Measurements from ENCODE around the gene KLHDC9.
"Not testable (repeated sequence)": the region's sequence is repeated elsewhere in the genome, so short reads cannot be mapped to it uniquely, and the experiment has no call there.

KLHDC9 gene

DNA sequence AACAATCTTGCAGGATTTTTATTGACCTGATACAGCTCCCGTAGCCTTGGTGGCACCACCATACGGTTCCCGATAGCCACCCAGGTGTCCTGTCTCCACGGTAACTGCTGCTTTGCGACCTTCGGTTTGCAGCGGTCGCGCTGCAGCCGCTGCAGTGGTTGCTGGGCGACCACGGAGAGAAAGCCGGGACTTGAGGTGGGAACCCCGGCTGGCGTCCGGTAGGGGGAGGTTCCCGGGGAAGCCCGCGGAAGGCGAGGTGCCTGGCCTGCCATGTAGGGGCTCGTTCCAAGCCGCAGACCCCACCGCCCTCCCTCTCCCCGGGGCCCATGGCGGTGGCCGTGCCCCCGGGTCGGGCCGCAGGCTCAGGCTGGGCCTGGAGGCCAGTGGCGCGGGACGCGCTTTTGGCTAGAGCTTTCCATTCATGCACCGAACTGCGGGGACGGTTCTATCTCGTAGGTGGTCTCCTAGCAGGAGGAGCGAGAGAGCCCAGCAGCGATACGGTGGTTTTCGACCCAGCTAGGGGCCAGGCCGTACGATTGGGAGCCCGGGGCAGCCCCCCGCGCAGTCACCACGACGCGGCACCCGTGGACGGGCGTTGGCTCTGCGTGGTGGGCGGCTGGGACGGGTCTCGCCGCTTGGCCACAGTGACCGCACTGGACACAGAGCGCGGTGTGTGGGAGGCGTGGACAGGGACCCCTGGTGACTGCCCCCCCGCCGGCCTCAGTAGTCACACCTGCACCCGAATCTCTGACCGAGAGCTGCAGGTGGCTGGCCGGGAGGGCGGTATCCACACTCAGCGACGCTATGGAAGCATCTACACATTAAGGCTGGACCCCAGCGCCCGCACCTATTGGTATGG lies at the start of gene KLHDC9:
Gene KLHDC9, plus strand, starts transcription at position 152 of the 859 bp plus-strand sequence. Its CDS starts 175 bp downstream, at position 327.
- peak; percentile 55 to 67 for DNase-seq (ENCODE audit: extremely low read depth in 1 of 2, low read depth in 1 of 2)

GRCh38 chr1:161048949-161049722 lies 49.0 kb upstream of the KLHDC9 start:
- DNase-seq (ENCODE audit: extremely low read depth in 1 of 2, low read depth in 1 of 2), result no peak

GRCh38 chr1:161051219-161051618 lies 46.9 kb upstream of the KLHDC9 start:
- no peak for DNase-seq (ENCODE audit: extremely low read depth in 1 of 2, low read depth in 1 of 2)

- no peak for DNase-seq (ENCODE audit: extremely low read depth in 1 of 2, low read depth in 1 of 2)
These were observed 45.3 kb upstream of the KLHDC9 start for GRCh38 chr1:161052899-161053298.

- DNase-seq (ENCODE audit: extremely low read depth in 1 of 2, low read depth in 1 of 2), result no peak
These were observed 43.9 kb upstream of the KLHDC9 start for GRCh38 chr1:161054232-161054631.

DNA sequence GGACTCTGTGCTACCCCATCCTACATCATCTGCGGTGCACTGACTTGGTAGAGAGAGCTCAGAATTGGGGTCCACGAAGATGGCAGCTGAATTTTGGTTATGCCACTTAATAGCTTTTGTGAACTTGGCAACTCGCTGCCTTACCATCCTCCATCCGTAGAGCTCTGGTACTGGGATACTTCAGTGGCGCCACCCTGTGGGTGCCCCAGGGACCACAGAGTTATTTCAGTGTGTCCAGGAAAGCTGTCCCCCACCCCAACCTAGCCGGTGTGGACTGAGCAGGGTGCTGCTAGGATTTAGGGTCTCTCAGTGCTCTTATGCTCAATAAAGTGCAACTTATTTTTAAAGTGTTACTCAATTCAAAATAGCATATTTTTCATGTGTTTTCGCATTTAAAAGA lies 43.4 kb upstream of the KLHDC9 start:
- DNase-seq (ENCODE audit: extremely low read depth in 1 of 2, low read depth in 1 of 2), result no peak

- no peak for DNase-seq (ENCODE audit: extremely low read depth in 1 of 2, low read depth in 1 of 2)
These were observed 38.9 kb upstream of the KLHDC9 start for GRCh38 chr1:161059293-161059692.

GRCh38 chr1:161061419-161061818 lies 36.7 kb upstream of the KLHDC9 start:
- DNase-seq (ENCODE audit: extremely low read depth in 1 of 2, low read depth in 1 of 2), result no peak

- not testable (repeated sequence) for DNase-seq (ENCODE audit: extremely low read depth in 1 of 2, low read depth in 1 of 2)
These were observed 34.2 kb upstream of the KLHDC9 start for GRCh38 chr1:161063936-161064335.

GRCh38 chr1:161065681-161066080 lies 32.5 kb upstream of the KLHDC9 start:
- DNase-seq (ENCODE audit: extremely low read depth in 1 of 2, low read depth in 1 of 2), result not testable (repeated sequence)

DNA sequence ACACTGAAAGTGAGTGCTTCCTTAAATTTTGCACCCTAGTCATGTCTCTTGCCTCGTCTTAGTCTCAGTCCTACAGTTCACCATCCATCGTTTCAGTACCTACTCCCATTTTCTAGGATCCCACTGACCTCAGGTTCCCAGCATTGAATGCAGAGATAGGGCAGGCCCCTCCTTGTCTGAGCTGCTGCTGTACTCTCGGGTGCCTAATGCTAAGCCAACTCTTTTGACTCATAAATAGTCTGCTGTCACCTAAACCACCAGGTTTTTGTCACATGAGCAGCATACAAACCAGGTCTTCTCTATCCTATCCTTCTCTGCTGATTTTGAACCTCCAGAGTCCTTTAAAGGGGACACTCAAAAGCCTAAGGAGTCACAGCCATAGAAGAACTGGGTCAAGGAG lies 31.5 kb upstream of the KLHDC9 start:
- DNase-seq (ENCODE audit: extremely low read depth in 1 of 2, low read depth in 1 of 2), result no peak

GRCh38 chr1:161068306-161069234 lies 29.6 kb upstream of the KLHDC9 start:
- DNase-seq (ENCODE audit: extremely low read depth in 1 of 2, low read depth in 1 of 2), result peak; percentile 65 to 83

GRCh38 chr1:161069241-161069640 lies 28.9 kb upstream of the KLHDC9 start:
- no peak for DNase-seq (ENCODE audit: extremely low read depth in 1 of 2, low read depth in 1 of 2)

- peak; percentile 72 to 91 for DNase-seq (ENCODE audit: extremely low read depth in 1 of 2, low read depth in 1 of 2)
These were observed 28.4 kb upstream of the KLHDC9 start, which contains the start of gene ARHGAP30 for GRCh38 chr1:161069731-161070270. Gene ARHGAP30 (minus strand): TSS chr1:161069891. CDS start chr1:161069624, 267 bp downstream.

DNA sequence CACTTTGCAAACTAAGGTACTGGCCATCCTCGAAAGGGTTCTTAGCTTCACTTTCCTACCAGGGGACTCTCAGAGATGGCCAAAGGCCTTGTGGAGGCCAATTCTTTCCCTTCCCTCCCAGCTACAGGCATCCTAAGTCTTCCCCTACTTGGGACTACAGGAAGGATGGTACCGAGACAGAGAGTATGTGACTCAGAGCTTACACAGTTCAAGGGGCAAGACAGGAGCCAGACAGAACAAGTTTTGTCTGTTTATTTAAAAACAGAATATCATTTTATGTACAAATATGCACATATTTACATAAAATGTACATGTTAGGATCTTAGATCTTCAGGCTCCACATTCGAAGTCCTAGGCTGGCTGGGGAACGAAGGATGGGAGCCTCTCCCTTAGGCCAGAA lies 27.4 kb upstream of the KLHDC9 start:
- DNase-seq (ENCODE audit: extremely low read depth in 1 of 2, low read depth in 1 of 2), result no peak

- peak in 1 of 2 donors; percentile 40 for DNase-seq (ENCODE audit: extremely low read depth in 1 of 2, low read depth in 1 of 2)
These were observed 26.2 kb upstream of the KLHDC9 start for GRCh38 chr1:161071886-161072371.

GRCh38 chr1:161072751-161073449 lies 25.3 kb upstream of the KLHDC9 start:
- DNase-seq (ENCODE audit: extremely low read depth in 1 of 2, low read depth in 1 of 2), result no peak

DNA sequence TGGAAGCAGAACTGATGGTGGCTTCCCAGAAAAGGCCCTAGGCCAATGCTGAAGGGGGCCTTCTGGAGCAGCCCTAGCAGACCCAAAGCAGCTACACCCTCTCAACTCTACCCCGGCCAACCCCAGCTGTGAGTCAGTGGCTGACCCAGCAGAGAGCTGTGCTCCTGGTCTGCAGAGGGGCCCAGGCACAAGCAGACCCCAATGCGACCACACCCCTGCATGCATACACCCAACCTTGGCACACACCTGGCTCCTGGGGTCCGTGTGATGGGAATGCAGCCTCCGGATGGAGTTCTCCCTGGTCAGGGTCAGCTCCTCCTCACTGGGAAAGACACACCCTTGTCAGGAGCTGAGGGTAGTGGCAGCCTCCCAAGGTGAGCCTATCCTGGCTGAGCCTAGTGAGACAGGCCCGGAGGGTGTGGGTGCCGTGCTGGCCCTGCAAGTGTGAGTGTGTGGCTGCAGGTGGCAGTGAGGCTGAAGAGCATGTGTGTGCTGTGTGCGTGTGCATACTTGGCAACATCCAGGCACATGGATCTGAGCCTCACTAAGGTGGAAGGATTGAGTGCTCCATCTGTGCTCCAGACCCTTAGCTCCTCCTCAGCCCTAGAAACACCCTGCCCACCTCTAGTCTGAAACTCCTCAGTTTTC lies 24.6 kb upstream of the KLHDC9 start:
- DNase-seq (ENCODE audit: extremely low read depth in 1 of 2, low read depth in 1 of 2), result no peak

Data from stimulated activated CD8-positive, alpha-beta memory T cell treated with anti-CD3 and anti-CD28 coated beads, Interleukin-7, amount 100 ng/mL, for 48 hours (primary cell).